SH-SY5Y (cell line): Measurements from ENCODE around the gene KIF2B.

ENCODE experiments used
- GATA2 ChIP-seq: IDR thresholded peaks from 2 replicates; pipeline ENCODE4 v1.6.1; 2011; ENCODE audit warnings: mild to moderate bottlenecking, low read depth, low read length
- GATA3 ChIP-seq: IDR thresholded peaks from 2 replicates; pipeline ENCODE4 v1.6.1; 2011; ENCODE audit warnings: low read depth, mild to moderate bottlenecking, low read length, moderate library complexity

The KIF2B gene

GRCh38 chr17:53822764-53823163 is at the start of gene KIF2B:
Gene KIF2B, plus strand, starts transcription at chr17:53822927. Its CDS starts 107 bp downstream, at chr17:53823034.
- TF ChIP-seq GATA3 (no peak), GATA2 (no peak)

- TF ChIP-seq GATA2 (no peak), GATA3 (no peak)
Observed at GRCh38 chr17:53780320-53780719, 42.4 kb upstream of the KIF2B start.

DNA sequence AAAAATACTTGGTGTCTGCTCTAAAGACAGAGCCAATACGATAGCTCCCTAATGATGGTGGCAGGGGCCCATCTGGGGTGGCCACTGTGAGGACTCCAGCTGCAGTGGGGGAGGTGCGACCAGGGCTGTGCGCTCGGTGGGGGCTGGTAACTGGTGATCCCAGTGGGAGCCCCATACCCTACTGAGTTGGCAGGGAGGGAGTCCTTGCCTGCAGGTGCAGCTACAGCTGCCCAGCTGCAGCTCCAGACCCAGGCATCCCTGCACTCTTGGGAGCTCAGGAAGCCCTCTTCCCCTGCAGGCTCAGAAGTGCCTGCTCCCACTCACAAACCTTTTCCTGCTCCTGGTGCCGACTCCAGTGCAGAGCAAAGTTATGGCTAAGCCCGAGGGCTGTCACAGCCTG is 31.2 kb upstream of the KIF2B start:
- TF ChIP-seq GATA2 (no peak), GATA3 (no peak)

DNA sequence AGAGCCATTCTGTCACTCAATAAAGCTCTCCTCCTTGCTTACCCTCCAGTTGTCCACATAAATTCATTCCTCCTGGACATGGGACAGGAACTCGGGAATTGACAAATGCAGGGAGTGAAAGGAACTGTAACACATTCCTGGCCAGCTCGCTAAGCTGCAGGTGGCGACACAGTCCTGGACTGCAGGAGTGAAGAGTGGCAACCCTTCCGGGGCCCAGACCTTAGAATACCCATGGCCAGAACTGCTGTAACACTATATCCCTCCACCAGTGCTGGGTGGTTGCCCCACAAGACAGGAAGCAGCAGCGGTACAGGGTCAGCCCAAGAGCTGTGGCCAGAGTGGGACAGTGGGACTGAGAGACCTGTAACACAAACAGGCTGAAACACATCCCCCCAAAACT is 30.3 kb upstream of the KIF2B start:
- TF ChIP-seq GATA3 (no peak), GATA2 (no peak)

- no peak for TF ChIP-seq GATA2
- no peak for TF ChIP-seq GATA3
Observed at GRCh38 chr17:53792997-53793396, 29.7 kb upstream of the KIF2B start.

GRCh38 chr17:53794875-53795274 is 27.9 kb upstream of the KIF2B start:
- TF ChIP-seq GATA3 (no peak), GATA2 (no peak)

- TF ChIP-seq GATA2: no peak
- TF ChIP-seq GATA3: no peak
Observed at GRCh38 chr17:53796642-53797041, 26.1 kb upstream of the KIF2B start.

GRCh38 chr17:53797501-53797900 is 25.2 kb upstream of the KIF2B start:
- TF ChIP-seq GATA2 (no peak), GATA3 (no peak)

- TF ChIP-seq GATA2 (no peak), GATA3 (no peak)
Observed at GRCh38 chr17:53804437-53804836, 18.3 kb upstream of the KIF2B start.

DNA sequence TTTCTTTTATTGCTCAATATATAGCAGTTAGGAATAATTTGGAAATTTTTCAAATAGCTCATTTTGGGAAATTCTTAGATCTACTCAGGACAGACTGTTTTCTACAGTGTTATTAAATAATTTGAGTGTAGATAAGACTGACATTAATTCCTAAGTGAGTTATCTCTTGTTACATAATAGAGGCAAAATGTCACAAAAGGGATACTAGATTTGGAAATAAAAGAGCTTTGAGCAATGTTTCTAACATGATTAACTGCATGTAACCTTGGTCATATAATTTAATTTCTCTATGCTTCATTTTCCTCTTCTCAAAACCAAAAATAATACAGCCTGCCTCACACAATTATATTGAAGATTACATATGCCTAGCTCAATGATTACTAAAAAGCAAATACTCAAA is 16.3 kb upstream of the KIF2B start:
- TF ChIP-seq GATA3 (no peak), GATA2 (no peak)

DNA sequence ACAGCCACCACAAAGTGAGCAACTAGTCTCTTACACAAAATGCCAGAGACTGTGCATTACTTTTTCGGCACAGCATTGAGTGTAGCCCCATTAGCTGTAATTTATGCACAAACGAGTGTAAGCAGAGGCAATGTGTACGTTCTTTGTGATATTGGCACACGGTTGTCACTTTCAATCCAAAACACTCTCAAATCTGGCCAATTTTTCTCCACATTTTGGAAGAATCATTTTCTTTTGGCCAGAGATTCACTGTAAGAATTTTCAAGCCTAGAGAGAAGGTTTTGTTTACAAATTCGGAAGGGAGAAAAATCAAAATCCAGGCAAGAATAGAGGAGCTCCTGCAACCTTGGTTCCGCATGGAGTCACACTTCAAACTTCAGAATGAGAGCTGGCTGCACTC is 15.4 kb upstream of the KIF2B start:
- TF ChIP-seq GATA2 (no peak), GATA3 (no peak)

DNA sequence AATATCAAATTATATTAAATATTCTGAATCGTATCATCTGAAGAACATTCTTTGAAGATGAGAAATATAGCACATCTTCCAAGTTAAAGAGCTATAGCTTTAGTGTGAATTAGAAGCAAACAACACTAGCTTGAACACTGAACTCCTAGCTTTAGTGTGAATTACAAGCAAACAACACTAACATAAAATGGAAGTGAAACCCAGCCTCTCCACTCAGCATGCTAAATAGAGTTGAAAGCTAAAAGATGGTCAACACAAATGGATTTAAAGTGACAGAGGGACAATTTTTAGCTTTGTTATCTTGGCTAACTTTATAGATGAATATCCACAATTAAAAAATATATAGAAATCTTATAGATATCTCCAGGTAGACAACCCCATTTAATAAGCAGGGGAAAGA is 4.5 kb upstream of the KIF2B start:
- TF ChIP-seq GATA2 (no peak), GATA3 (no peak)

DNA sequence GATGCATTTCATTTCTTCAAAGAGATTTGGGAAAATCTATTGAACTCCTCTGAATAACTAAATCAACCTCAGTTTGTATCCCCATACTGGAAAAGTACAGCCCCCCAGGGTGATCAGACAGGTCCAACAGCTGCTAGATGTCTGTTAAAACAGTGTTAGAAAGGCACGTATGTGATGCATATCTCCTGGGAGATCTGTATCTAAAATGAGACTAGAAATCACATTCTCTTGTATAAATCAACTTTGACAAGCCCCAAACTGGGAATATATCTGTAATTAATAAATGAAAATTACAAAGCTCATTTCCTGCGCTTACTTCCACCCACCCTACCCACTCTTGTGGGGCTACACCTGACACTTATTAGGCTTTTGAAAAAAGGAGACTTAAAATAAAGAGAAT is 3.8 kb upstream of the KIF2B start:
- TF ChIP-seq GATA3 (peak; percentile 71), GATA2 (peak; percentile 38; the same call in 1 of the 2 replicates)

GRCh38 chr17:53819956-53820355 is 2.8 kb upstream of the KIF2B start:
- TF ChIP-seq GATA2 (no peak), GATA3 (no peak)

GRCh38 chr17:53823341-53824050 is 769 bp downstream of the KIF2B start:
- TF ChIP-seq GATA2: no peak
- TF ChIP-seq GATA3: no peak

DNA sequence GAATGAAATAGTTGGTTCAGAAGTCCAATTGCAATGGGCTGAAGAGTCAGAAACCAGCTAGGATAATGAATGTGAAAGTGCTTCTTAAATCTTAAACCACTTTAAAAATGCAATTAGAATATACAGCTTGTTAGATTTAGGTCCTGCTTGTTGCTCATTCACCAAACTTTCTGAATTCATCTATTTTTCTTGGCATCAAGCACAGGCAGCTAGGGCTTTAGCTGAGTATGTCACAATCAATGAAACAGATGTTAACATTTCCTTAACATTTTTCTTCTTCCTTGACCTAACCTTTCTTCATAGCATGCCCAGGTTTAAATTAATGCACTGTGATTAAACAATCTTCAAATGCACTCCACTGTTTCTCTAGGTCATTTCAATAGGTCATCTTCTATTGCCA is 14.4 kb downstream of the KIF2B start:
- TF ChIP-seq GATA2: no peak
- TF ChIP-seq GATA3: no peak
